ENCODE data around the gene TNFRSF1B. TPM values are rescaled to one million over a fixed set of nuclear protein-coding genes. Genes with fewer than 3 reads are reported as not detected.

The TNFRSF1B gene
- total RNA-seq, 4 donors from 2014 or later, result 8.8 to 53.4 (median 24.2) TPM

- Histone ChIP-seq H3K4me1 (peaks cover 0 to 15% of the 10 kb centered on the region in 2 donors), H3K9me3 (no peaks in the 10 kb centered on the region), H3K4me3 (no peak overlapping the region), H3K36me3 (no peaks in the 10 kb centered on the region), H3K27ac (peak overlapping the region; percentile 83 to 90), H3K27me3 (no peaks in the 10 kb centered on the region)
- intact Hi-C loops (cut with DNase I; ENCODE audit: low total_unique reads), result no loop called here
- TF ChIP-seq POLR2A (IDR thresholded peaks at IDR 0.05) (no peak), CTCF (IDR thresholded peaks at IDR 0.05) (no peak)
- no peak for DNase-seq
These were observed 12.9 kb downstream of the TNFRSF1B start for GRCh38 chr1:12179676-12180075.

- Histone ChIP-seq H3K4me1 (peaks cover 0 to 22% of the 10 kb centered on the region in 2 donors), H3K4me3 (no peak overlapping the region), H3K27ac (peak overlapping the region; percentile 83 to 90), H3K36me3 (no peaks in the 10 kb centered on the region), H3K9me3 (no peaks in the 10 kb centered on the region), H3K27me3 (no peaks in the 10 kb centered on the region)
- intact Hi-C loops (cut with DNase I; ENCODE audit: low total_unique reads), result no loop called here
- peak; percentile 56 to 68 for DNase-seq
- TF ChIP-seq POLR2A (IDR thresholded peaks at IDR 0.05) (no peak), CTCF (IDR thresholded peaks at IDR 0.05) (no peak)
These were observed 13.5 kb downstream of the TNFRSF1B start for GRCh38 chr1:12180315-12180714.

GRCh38 chr1:12180903-12181302 is 14.1 kb downstream of the TNFRSF1B start:
- no peak overlapping the region for H3K4me3 ChIP-seq
- no peak for TF ChIP-seq CTCF (IDR thresholded peaks at IDR 0.05)
- TF ChIP-seq POLR2A (IDR thresholded peaks at IDR 0.05), result no peak
- no peaks in the 10 kb centered on the region for H3K27me3 ChIP-seq
- H3K9me3 ChIP-seq, result no peaks in the 10 kb centered on the region
- peaks cover 0 to 28% of the 10 kb centered on the region in 2 donors for H3K4me1 ChIP-seq
- intact Hi-C loops (cut with DNase I; ENCODE audit: low total_unique reads), result no loop called here
- no peak for DNase-seq
- H3K27ac ChIP-seq, result peak overlapping the region; percentile 83 to 90
- no peaks in the 10 kb centered on the region for H3K36me3 ChIP-seq

GRCh38 chr1:12181568-12181967 is 14.8 kb downstream of the TNFRSF1B start:
- Histone ChIP-seq H3K9me3 (no peaks in the 10 kb centered on the region), H3K4me3 (no peak overlapping the region), H3K36me3 (no peaks in the 10 kb centered on the region), H3K4me1 (peaks cover 0 to 33% of the 10 kb centered on the region in 2 donors), H3K27me3 (no peaks in the 10 kb centered on the region), H3K27ac (peak overlapping the region; percentile 83 to 90)
- TF ChIP-seq POLR2A (IDR thresholded peaks at IDR 0.05), result no peak
- no peak for TF ChIP-seq CTCF (IDR thresholded peaks at IDR 0.05)
- intact Hi-C loops (cut with DNase I; ENCODE audit: low total_unique reads), result no loop called here
- no peak for DNase-seq

DNA sequence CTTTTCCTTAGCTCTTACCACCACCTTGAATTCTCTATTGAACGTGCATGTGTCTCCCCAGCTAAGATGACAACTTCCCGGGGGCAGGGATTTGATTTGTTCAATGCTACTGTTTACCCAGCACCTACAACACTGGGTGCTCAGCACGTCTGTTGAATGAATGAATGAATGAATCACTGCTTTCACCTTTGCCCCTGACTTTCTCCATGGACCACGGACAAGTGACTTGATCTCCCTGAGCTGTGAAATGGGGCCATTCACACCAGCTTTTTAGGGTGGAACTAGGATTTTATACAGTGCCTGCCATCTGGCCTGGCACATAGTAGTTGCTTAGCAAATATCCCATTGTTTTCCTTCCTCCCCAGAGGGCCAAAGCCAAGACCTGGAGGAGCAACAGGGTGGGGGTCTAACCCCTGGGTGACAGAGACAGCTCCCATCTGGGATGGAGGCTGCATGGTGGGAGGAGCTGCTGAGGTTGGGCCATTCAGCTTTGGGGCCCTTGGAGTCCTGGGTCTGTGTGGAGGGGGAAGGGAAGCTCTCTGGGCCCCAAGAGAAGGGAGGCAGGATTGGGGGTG is 15.7 kb downstream of the TNFRSF1B start:
- no peaks in the 10 kb centered on the region for H3K36me3 ChIP-seq
- no peaks in the 10 kb centered on the region for H3K9me3 ChIP-seq
- no peaks in the 10 kb centered on the region for H3K27me3 ChIP-seq
- no peak overlapping the region for H3K4me3 ChIP-seq
- intact Hi-C loops (cut with DNase I; ENCODE audit: low total_unique reads), result no loop called here
- peak overlapping the region; percentile 83 to 90 for H3K27ac ChIP-seq
- DNase-seq, result no peak
- TF ChIP-seq CTCF (IDR thresholded peaks at IDR 0.05) (no peak), POLR2A (IDR thresholded peaks at IDR 0.05) (no peak)
- peaks cover 0 to 31% of the 10 kb centered on the region in 2 donors for H3K4me1 ChIP-seq

Data from uterus (tissue), 4 donors.